Esophagus muscularis mucosa (tissue), 4 donors: Measurements from ENCODE around the gene UBL4A.

Source experiments
- CTCF ChIP-seq, 3 experiments: fragments of 200-600 bp in 2 of 3; fragments of 450-650 bp in 1 of 3; sonication (generic) in 2 of 3; IDR thresholded peaks; one replicate each; pipeline ENCODE4 v1.5.1; 2017 to 2019; ENCODE audit warnings: antibody characterized with exemption in 3 of 3, mild to moderate bottlenecking in 2 of 3, moderate library complexity in 1 of 3
- EP300 ChIP-seq: sonication (generic); formaldehyde crosslinking; IDR thresholded peaks from one replicate; pipeline ENCODE4 v1.6.1; 2017; ENCODE audit warnings: antibody characterized with exemption
- POLR2A ChIP-seq: fragments of 450-650 bp; IDR thresholded peaks from one replicate; pipeline ENCODE4 v1.6.1; 2017; ENCODE audit warnings: antibody characterized with exemption, moderate library complexity, mild to moderate bottlenecking, low read depth

GRCh38 chrX:154477891-154478477 is 8.4 kb downstream of the UBL4A start:
- no peak for TF ChIP-seq POLR2A
- TF ChIP-seq CTCF (IDR thresholded peaks at IDR 0.05) = no peak
- TF ChIP-seq EP300 = no peak
